ENCODE measurements around the gene BCL2. TPM values are rescaled to one million over a fixed set of nuclear protein-coding genes. Genes with fewer than 3 reads are reported as not detected.

The BCL2 gene
- total RNA-seq, 1 donor from 2014 or later, result 1.3 TPM

DNA sequence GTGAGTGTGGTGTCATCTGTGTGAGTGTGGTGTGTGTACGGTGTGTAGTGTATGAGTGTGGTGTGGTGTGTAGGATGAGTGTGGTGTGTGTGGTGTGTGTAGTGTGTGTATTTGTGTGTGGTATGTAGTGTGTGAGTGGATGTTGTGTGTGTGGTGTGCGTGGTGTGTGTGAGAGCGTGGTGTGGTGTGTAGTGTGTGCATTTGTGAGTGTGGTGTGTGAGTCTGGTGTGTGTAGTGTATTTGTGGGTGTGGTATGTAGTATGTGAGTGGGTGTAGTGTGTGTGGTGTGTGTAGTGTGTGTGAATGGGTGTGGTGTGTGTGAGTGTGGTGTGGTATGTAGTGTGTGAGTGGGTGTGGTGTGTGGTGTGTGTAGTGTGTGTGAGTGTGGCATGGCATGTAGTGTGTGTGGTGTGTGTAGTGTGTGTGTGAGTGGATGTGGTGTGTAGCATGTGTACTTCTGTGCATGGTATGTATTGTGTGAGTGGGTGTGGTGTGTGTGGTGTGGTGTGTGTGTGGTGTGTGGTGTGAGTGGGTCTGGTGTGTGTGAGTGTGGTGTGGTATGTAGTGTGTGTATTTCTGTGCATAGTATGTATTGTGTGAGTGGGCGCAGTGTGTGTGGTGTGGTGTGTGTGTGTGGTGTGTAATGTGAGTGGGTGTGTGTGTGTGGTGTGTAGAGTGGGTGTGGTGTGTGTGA, 227.8 kb downstream of the BCL2 start:
- DNase-seq (ENCODE audit: low read depth in 2 of 2), result no peak

DNA sequence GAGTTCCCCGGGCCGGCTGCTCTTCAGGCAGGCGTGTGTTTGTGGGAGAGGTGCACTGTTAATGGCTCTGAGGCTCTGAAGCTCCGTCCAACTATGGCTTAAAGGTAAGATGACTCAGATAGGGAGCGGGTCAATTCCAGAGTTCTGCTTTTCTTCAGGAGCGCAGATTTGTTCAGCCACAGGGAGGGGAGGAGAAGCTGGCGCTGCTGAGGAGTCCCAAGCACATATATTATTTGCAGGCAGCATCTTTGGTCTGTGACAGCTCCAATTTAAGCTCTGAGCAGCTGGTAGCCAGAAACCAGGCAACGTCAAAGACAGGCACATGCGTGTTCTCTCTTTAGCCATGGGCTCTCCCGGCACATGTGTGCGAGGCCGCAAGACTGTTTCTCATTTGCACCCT, 229.2 kb downstream of the BCL2 start:
- no peak for DNase-seq (ENCODE audit: low read depth in 2 of 2)

DNA sequence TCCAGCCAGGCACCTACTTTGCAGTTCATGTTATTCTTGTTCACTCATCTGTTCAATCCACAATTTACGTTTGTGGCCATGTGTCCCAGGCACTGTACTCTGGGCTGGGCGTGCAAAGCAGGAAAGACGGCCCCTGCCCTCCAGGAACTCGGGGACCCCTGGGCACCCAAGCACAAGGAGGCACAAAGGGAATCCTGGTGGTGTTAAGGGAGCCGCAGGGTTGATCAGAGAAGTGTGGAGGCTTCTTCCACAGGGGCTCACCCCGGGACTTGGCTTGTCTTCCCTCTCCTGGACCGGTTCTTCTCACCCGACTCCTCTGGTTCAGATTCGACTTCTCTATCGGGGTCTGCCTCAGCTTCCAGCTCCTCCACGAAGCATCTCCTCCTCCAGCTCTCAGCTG, 230.5 kb downstream of the BCL2 start:
- DNase-seq (ENCODE audit: low read depth in 2 of 2), result no peak

DNA sequence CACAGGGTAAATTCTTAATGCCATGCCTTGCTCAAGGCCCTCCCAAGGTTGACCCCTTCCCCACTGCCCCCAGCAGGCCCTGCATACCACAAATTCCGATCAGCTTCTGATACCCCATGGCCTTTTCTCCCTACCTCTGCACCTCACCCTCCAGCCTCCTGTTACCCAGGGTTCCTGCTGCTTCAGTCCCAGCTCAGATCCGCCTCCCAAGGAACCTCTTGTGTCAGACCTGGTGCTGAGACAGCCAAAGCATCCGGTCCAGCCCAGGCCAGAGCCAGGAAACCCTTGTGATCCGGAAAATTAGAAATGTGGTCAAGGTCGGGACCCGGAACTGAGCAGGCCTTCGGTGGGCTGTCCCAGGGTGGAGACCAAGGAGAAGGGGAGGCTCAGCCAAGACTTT, 231.3 kb downstream of the BCL2 start:
- no peak for DNase-seq (ENCODE audit: low read depth in 2 of 2)

DNA sequence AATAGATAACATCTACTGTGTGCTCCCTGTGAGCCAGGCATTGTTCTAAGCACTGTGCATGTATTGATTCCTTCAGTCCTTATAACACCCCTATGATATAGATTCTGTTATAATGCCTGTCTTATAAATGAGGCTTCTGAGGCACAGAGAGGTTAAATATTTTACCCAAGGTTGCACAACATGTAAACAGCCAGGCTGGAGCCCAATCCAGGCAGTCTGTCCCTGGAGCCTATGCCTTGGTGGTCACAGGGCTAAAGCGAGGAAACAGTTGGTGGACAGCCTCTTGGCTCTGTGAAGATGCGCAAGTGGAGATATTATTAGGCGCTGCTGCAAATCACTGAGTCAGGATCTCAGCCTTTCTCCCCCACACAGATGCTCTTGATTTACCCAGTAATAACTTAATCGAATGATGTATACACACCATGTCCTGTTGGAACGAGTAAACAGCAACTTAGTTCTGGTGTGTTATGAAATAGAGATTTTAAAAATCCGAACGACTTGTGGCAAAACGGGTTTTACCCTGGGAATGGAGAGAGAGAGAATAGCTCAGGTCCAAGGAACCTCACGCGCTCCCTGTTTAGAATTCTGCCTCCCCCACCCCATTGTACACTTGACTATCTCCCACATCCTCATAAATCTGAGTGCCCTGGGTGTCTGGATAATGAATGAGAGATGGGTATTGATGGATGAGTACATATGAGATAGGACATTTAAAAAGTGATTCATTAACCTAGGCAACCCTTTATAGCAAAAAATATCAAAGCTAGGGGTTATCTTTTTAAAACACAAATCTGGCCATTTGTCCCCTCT, 231.9 kb downstream of the BCL2 start:
- DNase-seq (ENCODE audit: low read depth in 2 of 2), result no peak

DNA sequence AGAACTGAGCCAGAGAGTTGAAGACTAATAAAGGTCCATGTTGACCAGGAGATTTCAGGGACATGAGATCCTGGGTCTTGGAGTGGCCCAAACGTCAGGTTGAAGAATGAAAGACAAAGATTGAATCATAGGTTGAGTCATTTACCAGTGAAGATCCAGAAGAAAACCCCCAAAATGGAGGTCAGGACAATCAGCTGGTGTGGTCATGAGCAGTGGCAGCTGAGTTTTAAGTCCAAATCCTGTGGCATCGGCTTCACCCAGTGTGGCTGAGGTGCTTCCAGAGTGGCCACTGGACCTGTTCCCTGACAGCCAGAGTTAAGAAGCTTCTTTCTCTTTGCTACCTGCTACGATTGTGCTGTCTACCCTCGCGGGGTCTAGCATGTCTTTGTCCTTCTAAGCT, 234.0 kb downstream of the BCL2 start:
- DNase-seq (ENCODE audit: low read depth in 2 of 2), result no peak

DNA sequence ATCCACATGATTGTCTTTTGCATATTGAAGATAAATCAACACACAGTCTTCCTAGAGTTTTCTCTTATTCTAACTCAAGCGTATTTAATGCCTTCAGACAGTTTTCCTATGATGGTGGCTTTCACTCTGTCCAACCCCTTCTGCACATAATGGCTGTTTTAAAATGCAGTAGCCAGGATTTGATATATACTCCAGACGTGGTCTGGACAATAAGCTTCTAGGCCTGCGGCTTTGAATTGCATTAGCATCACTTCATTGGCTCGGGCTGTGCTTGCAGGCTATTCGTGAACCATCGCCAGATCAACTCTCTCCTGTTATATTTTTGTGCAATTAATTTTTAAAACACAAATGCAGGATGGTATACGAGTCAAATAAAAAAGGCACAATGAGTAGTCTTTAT, 235.3 kb downstream of the BCL2 start:
- DNase-seq (ENCODE audit: low read depth in 2 of 2), result no peak

DNA sequence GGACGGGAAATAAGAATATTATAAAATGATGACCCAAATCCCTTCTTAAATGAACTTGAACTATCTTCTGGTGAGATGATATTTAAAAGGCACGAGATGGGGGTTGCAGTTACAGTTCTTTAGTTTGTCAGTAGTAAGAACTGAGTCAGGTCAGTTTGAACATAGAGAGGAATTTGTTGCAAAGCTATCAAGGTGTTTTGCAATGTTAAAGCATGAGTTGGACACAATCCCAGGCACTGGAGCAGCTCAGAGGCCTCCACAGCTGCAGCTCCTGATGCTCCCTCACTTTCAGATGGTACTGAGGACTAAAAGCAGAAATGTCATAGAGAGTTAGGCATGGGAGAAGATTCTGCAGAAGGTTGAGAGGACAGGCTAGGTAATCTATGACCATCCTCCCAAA, 236.0 kb downstream of the BCL2 start:
- no peak for DNase-seq (ENCODE audit: low read depth in 2 of 2)

DNA sequence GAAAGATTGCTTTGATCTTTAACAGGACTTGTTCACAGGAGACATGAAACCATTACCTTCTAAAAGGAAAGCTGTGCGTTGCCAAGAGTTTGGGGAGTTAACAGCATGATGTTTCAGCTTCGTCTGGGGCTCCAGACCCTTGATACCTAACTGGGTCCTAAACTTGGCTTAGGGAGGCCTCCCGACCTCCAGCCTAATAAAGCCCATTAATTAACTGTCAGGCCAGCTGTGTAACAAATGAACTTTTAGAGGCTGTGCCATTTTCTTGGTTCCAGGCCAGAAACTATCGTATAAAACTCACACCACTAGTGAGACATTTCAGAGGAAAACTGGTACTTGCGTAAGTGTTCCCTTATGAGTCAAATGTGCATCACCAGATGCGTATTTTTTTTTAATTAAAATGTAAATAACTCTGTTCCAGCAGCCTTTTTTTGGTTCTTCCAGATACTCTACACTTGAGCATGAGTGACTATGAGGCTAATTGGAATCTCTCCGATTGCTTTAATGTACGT, 236.5 kb downstream of the BCL2 start:
- no peak for DNase-seq (ENCODE audit: low read depth in 2 of 2)

DNA sequence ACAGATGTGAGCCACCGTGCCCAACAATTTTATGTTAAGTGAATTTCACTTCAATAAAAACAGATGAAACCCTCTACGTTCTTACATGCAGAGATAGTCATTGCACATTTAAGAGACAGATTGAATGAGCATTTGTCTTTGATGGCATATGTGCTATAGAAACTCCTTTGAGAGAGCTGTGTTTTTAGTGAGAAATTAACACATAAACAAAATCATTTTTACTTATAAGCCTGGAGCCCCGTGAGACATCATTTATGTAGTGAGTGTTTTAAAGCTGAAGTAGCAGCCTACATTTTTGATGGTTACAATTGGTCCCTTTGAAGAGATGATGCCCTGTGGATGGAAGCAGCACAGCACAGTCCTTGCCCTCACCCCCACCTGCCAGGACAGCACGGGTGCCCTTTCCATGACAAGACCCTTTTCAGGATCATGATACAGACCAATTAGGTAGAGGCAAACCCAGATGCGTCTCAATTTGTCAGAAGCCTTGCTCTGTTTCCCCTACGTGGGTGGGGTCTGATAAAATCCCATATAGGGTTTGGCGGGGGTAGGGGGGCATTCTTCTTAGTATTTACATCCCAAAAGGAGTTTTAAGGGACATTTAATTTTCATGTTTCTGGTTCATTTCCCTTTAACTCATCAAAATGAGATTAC, 237.1 kb downstream of the BCL2 start:
- DNase-seq (ENCODE audit: low read depth in 2 of 2), result no peak

DNA sequence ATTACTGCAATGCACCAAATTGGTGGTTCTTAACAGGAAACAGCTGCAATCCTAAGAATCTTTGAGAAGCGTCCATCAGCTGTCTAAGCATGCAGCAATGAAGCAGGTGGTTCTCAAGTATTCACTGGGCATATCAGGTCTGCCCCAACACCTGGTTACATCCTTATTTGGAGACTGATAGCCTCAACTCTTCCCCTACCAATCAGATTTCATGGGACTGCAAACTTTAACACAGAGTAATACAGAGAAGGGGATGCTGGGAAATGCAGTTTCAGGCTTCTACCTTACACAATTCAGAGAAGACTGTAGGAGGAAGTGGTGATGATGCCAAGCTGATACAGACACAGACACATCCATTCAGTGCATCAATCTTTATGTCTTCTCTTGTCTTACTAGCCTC, 240.5 kb downstream of the BCL2 start:
- DNase-seq (ENCODE audit: low read depth in 2 of 2), result no peak

DNA sequence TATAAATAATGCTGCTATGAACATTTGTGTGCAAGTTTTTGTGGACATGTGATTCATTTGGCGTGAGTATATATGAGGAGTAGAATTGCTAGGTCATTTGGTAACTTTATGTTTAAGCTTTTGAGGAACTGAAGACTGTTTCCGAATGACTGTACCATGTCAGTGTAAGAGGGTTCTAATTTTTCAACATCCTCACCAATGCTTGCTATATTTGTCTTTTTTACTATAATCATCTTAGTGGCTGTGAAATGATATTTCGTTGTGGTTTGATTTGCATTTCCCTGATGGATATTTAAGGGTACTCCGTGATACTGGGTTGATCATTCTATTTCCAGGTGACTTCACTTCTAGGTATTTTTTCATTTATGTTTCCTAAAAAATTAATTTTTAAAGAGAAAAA, 241.1 kb downstream of the BCL2 start:
- no peak for DNase-seq (ENCODE audit: low read depth in 2 of 2)

DNA sequence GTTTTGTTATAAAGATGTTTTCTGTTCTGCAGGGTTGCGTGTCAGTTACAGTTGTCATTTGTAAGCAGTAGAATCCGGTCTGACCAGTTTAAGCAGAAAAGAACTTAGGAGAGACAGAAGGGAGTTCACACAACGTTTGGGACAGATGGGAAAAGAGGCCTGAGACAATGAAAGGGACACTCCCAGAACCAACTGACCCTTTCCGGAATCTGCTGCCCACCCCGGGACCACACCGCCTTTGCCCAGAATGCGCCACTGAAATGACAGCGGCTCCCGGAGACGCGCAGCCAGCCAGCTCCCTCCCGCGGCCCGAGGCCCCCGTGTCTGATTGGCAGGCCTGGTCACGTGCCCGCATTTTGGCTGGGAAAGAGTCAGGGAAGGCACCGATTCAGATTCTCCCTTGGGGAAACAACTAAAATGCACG, 244.6 kb downstream of the BCL2 start:
- DNase-seq (ENCODE audit: low read depth in 2 of 2), result peak; percentile 4 to 44

DNA sequence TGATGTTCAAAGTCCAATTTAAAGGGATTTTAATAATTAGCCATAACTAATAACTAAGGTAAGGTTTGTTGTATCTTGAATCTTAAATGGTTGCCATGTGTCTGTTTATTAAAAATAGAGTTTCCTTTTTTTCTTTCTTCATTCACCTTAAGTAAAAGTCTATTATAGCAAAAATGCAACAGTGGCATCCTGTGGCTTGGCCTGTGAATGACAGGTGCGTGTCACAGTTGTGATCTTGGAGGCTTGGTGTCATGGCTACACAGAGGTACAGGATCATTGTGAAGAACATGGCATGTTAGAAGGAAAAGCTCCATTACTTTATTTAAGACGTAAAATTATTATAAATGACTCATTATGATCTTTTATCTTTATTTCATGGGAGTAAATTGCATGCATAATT, 246.1 kb downstream of the BCL2 start:
- no peak for DNase-seq (ENCODE audit: low read depth in 2 of 2)

Other genes with a start within 250 kb of the BCL2 start
- gene KDSR, start 47.4 kb upstream of the BCL2 start, total RNA-seq, result 11.3 and 20.7 TPM in 2 replicates
- 42.4 and 42.6 TPM in 2 replicates for gene VPS4B, start 102.7 kb upstream of the BCL2 start, total RNA-seq
- not detected in 2 replicates for gene SERPINB5, start 157.2 kb upstream of the BCL2 start, total RNA-seq
- not detected in 2 replicates for gene SERPINB12, start 222.6 kb upstream of the BCL2 start, total RNA-seq

All from dermis microvascular lymphatic vessel endothelial cell (primary cell).